Lower leg skin (tissue), 3 donors: Measurements from ENCODE around the gene SLC12A2.

Experiments
- POLR2A ChIP-seq, 2 donors: fragments of 450-650 bp; IDR thresholded peaks; one replicate each; pipeline ENCODE4 v1.6.1; 2016 to 2017; ENCODE audit warnings: antibody characterized with exemption in 2 of 2, mild to moderate bottlenecking in 1 of 2, moderate library complexity in 1 of 2
- TF ChIP-seq, protein P1 (sequence below), 3 donors: fragments of 450-650 bp; IDR thresholded peaks; one replicate each; pipeline ENCODE4 v1.5.1; 2016; ENCODE audit warnings: antibody characterized with exemption in 3 of 3, mild to moderate bottlenecking in 3 of 3, moderate library complexity in 2 of 3

DNA sequence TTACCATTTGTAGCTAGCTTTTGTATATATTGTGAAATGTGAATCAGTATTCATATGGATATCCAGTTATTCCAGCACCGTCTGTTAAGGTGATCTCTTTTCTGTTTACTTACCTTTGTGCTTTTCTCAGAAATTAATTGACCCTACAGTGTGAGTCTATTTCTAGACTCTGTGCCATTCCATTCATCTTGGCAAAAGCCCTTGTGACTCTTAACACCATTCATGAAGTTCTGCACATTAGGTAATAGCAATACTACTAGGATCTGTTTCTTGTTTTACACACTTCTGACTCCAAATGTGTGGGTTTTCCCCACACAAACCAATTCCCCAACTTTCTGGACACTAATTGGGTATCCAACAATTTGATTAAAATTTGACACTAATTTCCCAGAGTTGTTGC is 40.4 kb downstream of the SLC12A2 start:
- TF ChIP-seq, protein P1, sequence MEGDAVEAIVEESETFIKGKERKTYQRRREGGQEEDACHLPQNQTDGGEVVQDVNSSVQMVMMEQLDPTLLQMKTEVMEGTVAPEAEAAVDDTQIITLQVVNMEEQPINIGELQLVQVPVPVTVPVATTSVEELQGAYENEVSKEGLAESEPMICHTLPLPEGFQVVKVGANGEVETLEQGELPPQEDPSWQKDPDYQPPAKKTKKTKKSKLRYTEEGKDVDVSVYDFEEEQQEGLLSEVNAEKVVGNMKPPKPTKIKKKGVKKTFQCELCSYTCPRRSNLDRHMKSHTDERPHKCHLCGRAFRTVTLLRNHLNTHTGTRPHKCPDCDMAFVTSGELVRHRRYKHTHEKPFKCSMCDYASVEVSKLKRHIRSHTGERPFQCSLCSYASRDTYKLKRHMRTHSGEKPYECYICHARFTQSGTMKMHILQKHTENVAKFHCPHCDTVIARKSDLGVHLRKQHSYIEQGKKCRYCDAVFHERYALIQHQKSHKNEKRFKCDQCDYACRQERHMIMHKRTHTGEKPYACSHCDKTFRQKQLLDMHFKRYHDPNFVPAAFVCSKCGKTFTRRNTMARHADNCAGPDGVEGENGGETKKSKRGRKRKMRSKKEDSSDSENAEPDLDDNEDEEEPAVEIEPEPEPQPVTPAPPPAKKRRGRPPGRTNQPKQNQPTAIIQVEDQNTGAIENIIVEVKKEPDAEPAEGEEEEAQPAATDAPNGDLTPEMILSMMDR (IDR thresholded peaks at IDR 0.05) = no peak
- no peak for TF ChIP-seq POLR2A (IDR thresholded peaks at IDR 0.05)
